HepG2 (cell line): ENCODE results near the gene YEATS4. TPM values are rescaled to one million over a fixed set of nuclear protein-coding genes. Genes with fewer than 3 reads are reported as not detected.

Experiments used
- AKNA ChIP-seq: sonication (generic); formaldehyde crosslinking; IDR thresholded peaks from 2 replicates; pipeline ENCODE4 v1.4.0; 2020; ENCODE audit warnings: missing genetic modification reagents, borderline replicate concordance
- EP300 ChIP-seq, 3 experiments: sonication (generic) in 1 of 3; formaldehyde crosslinking in 1 of 3; IDR thresholded peaks; 2 replicates each; pipeline versions ENCODE4 v1.5.1 to v1.6.1; 2011 to 2020; ENCODE audit warnings: low read depth in 2 of 3, low read length in 2 of 3, borderline replicate concordance in 1 of 3, improper control_type of control experiment in 1 of 3, mild to moderate bottlenecking in 1 of 3, missing genetic modification reagents in 1 of 3, moderate library complexity in 1 of 3
- HIC2 ChIP-seq: sonication (generic); formaldehyde crosslinking; IDR thresholded peaks from 2 replicates; pipeline ENCODE4 v1.9.0; 2022; ENCODE audit warnings: low read depth, missing genetic modification reagents
- IKZF4 ChIP-seq: sonication (generic); formaldehyde crosslinking; IDR thresholded peaks from 2 replicates; pipeline ENCODE4 v1.5.1; 2020; ENCODE audit warnings: borderline replicate concordance, mild to moderate bottlenecking, low read depth, missing genetic modification reagents; ENCODE audit errors: not compliant biosample characterization
- NR2C2 ChIP-seq: sonication (generic); formaldehyde crosslinking; IDR thresholded peaks from 2 replicates; pipeline ENCODE4 v1.4.0; 2020; ENCODE audit warnings: missing genetic modification reagents, mild to moderate bottlenecking, moderate library complexity, borderline replicate concordance
- ZIK1 ChIP-seq: sonication (generic); formaldehyde crosslinking; IDR thresholded peaks from 2 replicates; pipeline ENCODE4 v1.5.0; 2020; ENCODE audit warnings: mild to moderate bottlenecking, low read depth, missing genetic modification reagents, borderline replicate concordance
- ZNF318 ChIP-seq: sonication (generic); formaldehyde crosslinking; IDR thresholded peaks from 2 replicates; pipeline ENCODE4 v1.4.0; 2020; ENCODE audit warnings: mild to moderate bottlenecking, missing genetic modification reagents
- ZNF883 ChIP-seq: sonication (generic); formaldehyde crosslinking; IDR thresholded peaks from 2 replicates; pipeline ENCODE4 v1.5.1; 2020; ENCODE audit warnings: mild to moderate bottlenecking, missing genetic modification reagents; ENCODE audit errors: not compliant biosample characterization
- polyA plus RNA-seq, 8 experiments: library from polyadenylated mRNA; depleted of rRNA in 3 of 8; stranded (reverse) in 7 of 8; unstranded in 1 of 8; fragments of >200 nt; fragmentation: Illumina TruSeq in 4 of 8; extraction: Trizol in 4 of 8; gene quantifications; 2 replicates each; pipeline versions ENCODE4 v1.2.1 to v1.2.3, GENCODE V29; 2011 to 2016; ENCODE audit warnings: low read depth in 4 of 8, missing spikeins in 1 of 8, mixed read lengths in 1 of 8; ENCODE audit not compliant: insufficient read depth in 1 of 8
- total RNA-seq, 5 experiments: library from RNA; depleted of rRNA; stranded (reverse); fragments of >200 nt; fragmentation: Illumina TruSeq; extraction: Trizol; gene quantifications; 2 replicates each; pipeline ENCODE4 v1.2.3, GENCODE V29; 2016; ENCODE audit warnings: low read depth in 1 of 5

The YEATS4 gene
- total and polyA plus RNA-seq, 2 of the 13 experiments (the other 11 are each of a cell fraction or from before 2014, with no cell fraction given) = 16.8 to 45.0 TPM

GRCh38 chr12:69354556-69355187 lies 4.9 kb upstream of the YEATS4 start (continued):
- peak; percentile 98; the same call in 1 of the 2 replicates for TF ChIP-seq ZNF318
- TF ChIP-seq EP300 (IDR thresholded peaks at IDR 0.05; ENCODE audit: low read depth in 2 of 2, low read length in 2 of 2) = no peak
- TF ChIP-seq EP300 (CRISPR knock-in tag; IDR thresholded peaks at IDR 0.05; ENCODE audit: borderline replicate concordance) = peak; percentile 65; the same call in 1 of the 2 replicates
- TF ChIP-seq ZNF883 = no peak
- TF ChIP-seq IKZF4 (CRISPR knock-in tag) = no peak
- TF ChIP-seq HIC2 (CRISPR knock-in tag) = no peak
- TF ChIP-seq AKNA = peak; percentile 45; the same call in 1 of the 2 replicates
- TF ChIP-seq NR2C2 (CRISPR knock-in tag) = no peak
- no peak for TF ChIP-seq ZIK1
